GM12891 (cell line): ENCODE data around the gene FOXP4.
"Not testable (repeated sequence)": the region's sequence is repeated elsewhere in the genome, so short reads cannot be mapped to it uniquely, and the experiment has no call there.

Source experiments
- PAX5 ChIP-seq: IDR thresholded peaks from 2 replicates; pipeline ENCODE4 v1.6.1; 2011; ENCODE audit warnings: low read length, moderate library complexity, mild to moderate bottlenecking; ENCODE audit not compliant: insufficient read depth, severe bottlenecking
- POLR2A ChIP-seq: IDR thresholded peaks from 2 replicates; pipeline ENCODE4 v1.6.1; 2011; ENCODE audit warnings: low read depth, low read length, control low read depth
- POLR2AphosphoS5 ChIP-seq: IDR thresholded peaks from 2 replicates; pipeline ENCODE4 v1.6.1; 2011; ENCODE audit warnings: low read depth, low read length, control low read depth
- POU2F2 ChIP-seq: IDR thresholded peaks from 2 replicates; pipeline ENCODE4 v1.6.1; 2011; ENCODE audit warnings: low read depth, mild to moderate bottlenecking, control low read depth, low read length, moderate library complexity
- SPI1 ChIP-seq: IDR thresholded peaks from 2 replicates; pipeline ENCODE4 v1.6.1; 2011; ENCODE audit warnings: low read depth, low read length, control low read depth
- TAF1 ChIP-seq: IDR thresholded peaks from 2 replicates; pipeline ENCODE4 v1.6.1; 2011; ENCODE audit warnings: low read depth, low read length, control low read depth

DNA sequence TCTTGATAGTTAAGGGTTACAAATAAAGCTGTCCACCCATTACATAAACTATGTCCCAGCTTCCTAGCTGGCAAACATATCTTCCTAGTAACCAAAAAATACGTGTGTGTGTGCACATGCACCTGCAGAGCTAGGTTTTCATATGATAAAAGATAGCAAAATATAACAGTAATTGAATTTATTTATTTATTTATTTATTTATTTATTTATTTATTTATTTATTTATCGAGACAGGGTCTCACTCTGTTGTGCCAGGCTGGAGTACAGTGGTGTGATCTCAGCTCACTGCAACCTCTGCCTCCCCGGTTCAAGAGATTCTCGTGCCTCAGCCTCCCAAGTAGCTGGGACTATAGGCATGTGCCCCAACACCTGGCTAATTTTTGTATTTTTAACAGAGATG, 73.0 kb downstream of the FOXP4 start:
- not testable (repeated sequence) for TF ChIP-seq POLR2AphosphoS5, POLR2A, TAF1, SPI1, POU2F2, PAX5
